HG02973 (cell line): ENCODE measurements around the gene PTPN11.

ENCODE experiments used
- ATAC-seq: cut with Tn5 transposase; IDR thresholded peaks from one replicate; pipeline ENCODE4 v1.9.1; 2021; ENCODE audit warnings: moderate library complexity; ENCODE audit not compliant: unreplicated experiment

Gene PTPN11

DNA sequence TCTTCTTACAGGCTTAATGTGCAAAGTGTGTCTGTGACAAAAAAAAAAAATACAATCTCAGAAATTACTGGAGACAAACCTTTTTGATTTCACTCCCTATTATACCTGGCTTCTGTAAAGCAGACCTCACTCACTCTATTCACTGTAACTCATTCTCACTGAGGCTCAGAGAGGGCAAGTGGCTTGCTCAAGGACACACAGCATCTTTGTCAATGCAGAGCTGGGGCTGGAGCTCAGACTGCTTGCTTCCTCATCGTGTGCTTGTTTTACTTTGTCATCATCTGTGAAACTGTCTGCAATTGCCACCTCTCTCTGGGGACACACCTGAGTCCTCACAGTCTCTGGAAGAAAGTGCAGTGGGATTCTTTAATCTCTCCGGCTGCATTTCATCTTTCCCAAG is 120.0 kb downstream of the PTPN11 start:
- ATAC-seq = no peak

DNA sequence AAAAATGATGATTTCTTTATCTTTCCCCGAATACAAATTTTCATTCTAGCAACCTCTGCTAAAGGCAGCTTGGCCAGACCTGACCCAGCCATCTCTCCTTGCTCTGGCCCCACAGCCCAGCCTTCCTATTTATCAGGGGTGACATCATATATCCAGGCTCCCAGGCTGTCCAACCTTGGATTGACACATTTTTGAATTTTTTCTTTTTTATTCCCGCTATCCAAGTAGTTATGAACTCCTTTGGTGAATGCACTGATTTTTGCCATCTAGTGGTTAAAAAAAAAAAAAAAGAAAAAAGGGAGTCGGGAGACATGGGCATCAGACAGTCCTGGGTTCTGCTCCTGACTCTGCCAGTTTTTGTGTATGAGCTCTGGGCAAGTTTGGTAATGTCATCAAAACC is 120.5 kb downstream of the PTPN11 start:
- ATAC-seq = no peak

DNA sequence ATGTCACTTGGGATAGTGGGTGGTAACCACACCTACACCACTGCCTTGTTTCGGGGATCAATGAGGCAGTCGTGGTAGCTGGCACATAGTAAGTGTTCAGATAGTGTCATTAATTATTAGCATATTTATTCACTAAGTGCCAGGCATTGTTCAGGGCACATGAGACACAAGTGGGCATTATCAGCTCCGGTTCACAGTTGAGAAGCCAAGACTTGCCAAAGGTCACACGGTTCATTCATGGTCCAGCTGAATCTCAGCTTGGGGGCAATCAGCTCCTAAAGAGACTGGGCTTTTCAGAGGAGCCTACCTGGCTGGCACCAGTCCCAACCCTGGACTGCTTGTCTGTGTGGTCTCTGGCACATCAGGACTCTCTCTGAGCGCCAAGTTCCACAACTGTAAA is 121.3 kb downstream of the PTPN11 start:
- ATAC-seq = no peak

DNA sequence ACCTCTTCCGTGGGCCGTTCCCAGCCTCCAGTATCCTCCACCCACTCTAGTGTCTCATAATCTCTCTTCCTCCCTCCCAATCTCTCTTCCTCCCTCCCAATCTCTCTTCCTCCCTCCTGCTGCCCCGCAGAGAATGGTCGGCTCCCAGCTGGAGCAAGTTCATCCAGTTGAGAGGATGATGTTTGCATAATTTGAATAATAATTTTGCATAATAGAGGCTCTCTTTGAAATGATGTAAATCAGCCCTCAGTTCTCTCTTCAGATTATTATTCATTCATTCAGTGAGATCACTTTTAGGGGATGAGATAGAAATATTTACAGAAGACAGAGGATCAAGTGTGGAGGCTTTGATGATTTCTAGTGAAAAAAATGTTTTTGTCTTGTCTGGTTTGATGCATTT is 125.0 kb downstream of the PTPN11 start:
- no peak for ATAC-seq

DNA sequence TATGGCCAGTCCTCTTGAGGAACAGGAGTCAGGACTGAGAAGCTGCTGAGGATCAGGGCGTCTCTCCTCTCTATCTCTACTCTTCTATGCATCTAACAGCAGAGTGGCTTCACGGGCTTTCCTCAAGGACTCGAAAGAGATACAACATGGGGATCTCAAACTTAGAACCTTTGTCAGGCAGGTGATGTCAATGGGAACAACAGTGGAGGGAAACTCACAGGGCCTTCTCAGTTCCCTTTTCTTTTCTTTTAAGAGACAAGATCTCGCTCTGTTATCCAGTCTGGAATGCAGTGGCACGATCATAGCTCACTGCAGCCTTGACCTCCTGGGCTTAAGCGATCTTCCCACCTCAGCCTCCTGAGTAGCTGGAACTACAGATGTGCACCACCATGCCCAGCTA is 127.6 kb downstream of the PTPN11 start:
- no peak for ATAC-seq

DNA sequence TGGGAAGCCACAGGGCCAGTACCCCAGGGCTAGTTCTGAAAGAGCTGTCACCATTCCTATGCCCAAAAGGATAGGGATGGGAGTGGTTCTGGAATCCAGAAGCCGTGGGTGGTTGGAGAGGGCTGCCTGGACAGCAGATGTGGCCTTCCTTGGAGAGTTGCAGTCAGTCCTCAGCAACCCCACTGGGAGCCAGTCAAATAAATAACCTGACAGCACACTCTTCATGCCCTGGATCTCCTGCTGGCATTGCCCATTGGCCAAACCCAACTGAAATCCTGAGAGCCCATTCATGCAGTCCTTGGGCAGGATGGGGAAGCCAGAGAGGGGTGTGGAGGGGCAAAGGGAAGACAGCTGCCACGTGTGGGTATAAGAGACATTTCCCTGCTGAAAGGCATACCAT is 128.2 kb downstream of the PTPN11 start:
- no peak for ATAC-seq

DNA sequence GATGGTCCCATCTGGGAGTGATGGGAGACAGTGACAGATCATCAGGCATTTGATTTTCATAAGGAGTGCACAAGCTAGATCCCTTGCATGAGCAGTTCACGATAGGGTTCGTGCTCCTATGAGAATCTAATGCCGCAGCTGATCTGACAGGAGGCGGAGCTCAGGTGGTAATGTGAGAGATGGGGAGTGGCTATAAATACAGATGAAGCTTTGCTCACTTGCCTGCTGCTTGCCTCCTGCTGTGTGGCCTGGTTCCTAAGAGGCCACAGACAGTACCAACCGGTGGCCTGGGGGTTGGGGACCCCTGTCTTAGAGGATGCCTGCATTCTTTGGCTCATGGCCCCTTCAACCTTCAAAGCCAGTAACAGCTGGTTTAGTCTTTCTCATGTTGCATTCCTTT is 130.3 kb downstream of the PTPN11 start:
- ATAC-seq = no peak

DNA sequence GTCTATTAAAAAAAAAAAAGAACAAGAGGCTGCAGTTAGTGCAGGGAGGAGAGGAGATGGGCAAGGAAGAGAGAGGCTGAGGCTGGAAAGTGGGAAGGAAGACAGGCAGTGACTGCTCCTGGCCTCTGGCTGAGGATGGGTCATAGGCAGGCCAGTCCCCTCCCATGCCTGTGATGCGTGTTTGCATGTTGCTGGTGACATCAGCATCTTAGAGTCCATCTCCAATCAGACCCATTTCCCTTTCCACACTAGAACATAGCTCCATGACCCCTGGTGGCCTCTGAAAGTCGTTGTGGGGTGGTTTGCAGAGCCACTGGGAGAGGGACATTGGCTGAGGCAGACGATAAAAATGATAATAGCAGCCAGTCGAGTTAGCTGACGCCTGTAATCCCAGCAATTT is 132.9 kb downstream of the PTPN11 start:
- no peak for ATAC-seq

DNA sequence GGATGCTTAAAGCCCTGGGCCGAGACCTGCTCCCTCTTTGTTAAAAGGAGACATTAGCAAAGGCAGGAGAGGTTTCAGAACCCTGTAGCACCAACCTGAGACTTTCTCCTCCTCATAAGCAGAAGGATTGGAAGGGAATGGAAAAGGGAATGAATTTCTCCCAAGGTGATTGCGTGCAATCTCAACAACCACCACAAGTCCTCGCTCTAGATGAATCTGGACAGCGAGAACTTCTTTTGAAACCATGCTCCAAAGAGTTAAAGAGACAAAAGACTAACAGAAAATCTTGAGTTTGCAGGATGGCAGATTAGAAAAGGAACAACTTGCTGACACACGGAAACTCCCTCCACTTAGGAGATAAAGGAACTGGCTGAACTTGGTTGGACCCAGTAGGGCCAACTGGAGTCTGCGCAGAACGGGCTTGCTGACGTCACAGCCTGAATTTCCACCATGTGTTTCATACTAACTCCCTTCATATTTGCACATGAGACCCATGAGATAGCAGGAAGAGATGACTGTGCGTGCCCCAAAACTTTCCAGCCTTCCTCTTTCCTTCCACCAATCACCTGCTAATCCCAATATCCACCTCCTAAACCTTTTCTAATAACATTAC is 137.0 kb downstream of the PTPN11 start:
- no peak for ATAC-seq

DNA sequence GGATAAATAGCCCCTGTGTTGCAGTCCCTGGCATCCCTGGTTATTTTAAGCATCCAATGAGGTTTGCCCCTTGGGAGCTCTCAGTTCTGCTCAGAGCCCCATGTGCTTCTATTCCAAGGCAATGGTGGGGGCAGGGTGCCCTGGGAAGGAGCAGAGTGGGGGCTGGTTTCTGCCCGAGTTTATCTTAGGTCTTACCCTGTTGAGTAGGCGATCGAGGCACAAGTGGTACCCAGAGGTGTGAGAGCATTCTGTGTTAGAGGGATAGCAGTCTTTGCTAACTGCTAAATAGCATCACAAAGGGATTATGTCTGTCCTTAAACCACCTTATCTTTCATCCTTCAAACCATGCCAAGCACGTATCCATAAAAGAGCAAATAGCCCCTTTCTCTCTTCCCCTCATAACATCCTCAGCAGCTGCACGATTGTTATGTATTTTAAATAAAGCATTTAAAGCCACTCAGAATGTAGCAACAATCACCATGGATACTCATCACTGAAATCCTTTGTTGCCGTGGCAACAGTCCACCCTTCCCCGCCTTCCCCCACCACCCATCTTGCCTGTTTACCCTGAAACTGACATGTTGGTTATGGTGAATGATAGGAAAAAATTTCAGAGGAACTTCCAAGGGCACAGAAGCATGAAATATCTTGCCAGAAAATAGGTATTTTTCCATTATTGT is 139.3 kb downstream of the PTPN11 start:
- no peak for ATAC-seq
